PFSK-1 (cell line): ENCODE data around the gene TLCD3A.

Experiments used
- FOXP2 ChIP-seq: optimal IDR thresholded peaks from 2 replicates; pipeline ENCODE3; 2011; ENCODE audit warnings: borderline replicate concordance, control low read depth, inconsistent platforms; ENCODE audit not compliant: insufficient read depth; ENCODE audit errors: extremely low read length, extremely low read depth
- POLR2AphosphoS5 ChIP-seq: IDR thresholded peaks from 2 replicates; pipeline ENCODE4 v1.6.1; 2012; ENCODE audit warnings: low read depth, mild to moderate bottlenecking, control low read depth, low read length, moderate library complexity
- REST ChIP-seq, 2 experiments: IDR thresholded peaks; 2 replicates each; pipeline versions ENCODE4 v1.6.1 to v1.8.0; 2011 to 2012; ENCODE audit warnings: low read depth in 2 of 2, low read length in 2 of 2, control low read depth in 1 of 2, inconsistent platforms in 1 of 2, mild to moderate bottlenecking in 1 of 2, moderate library complexity in 1 of 2; ENCODE audit not compliant: insufficient read depth in 1 of 2
- SIN3A ChIP-seq: IDR thresholded peaks from 2 replicates; pipeline ENCODE4 v1.6.1; 2012; ENCODE audit warnings: mild to moderate bottlenecking, low read length, moderate library complexity, borderline replicate concordance; ENCODE audit not compliant: insufficient read depth
- TAF1 ChIP-seq: IDR thresholded peaks from 2 replicates; pipeline ENCODE4 v1.6.1; 2012; ENCODE audit warnings: low read length, control low read depth, borderline replicate concordance; ENCODE audit not compliant: insufficient read depth

Gene TLCD3A

GRCh38 chr17:703081-703875 is 29.1 kb upstream of the TLCD3A start:
- TF ChIP-seq REST (IDR thresholded peaks at IDR 0.05; ENCODE audit: insufficient read depth in 1 of 2, low read depth in 2 of 2, low read length in 2 of 2) (no peak), POLR2AphosphoS5 (no peak), SIN3A (no peak), FOXP2 (no peak), TAF1 (no peak)

GRCh38 chr17:704111-704864 is 28.1 kb upstream of the TLCD3A start:
- TF ChIP-seq POLR2AphosphoS5 (no peak), REST (IDR thresholded peaks at IDR 0.05; ENCODE audit: insufficient read depth in 1 of 2, low read depth in 2 of 2, low read length in 2 of 2) (no peak), FOXP2 (no peak)

- TF ChIP-seq SIN3A (no peak), FOXP2 (no peak), TAF1 (no peak), POLR2AphosphoS5 (no peak), REST (IDR thresholded peaks at IDR 0.05; ENCODE audit: insufficient read depth in 1 of 2, low read depth in 2 of 2, low read length in 2 of 2) (no peak)
Measured at GRCh38 chr17:705011-705410, 27.4 kb upstream of the TLCD3A start.

GRCh38 chr17:705863-706262 is 26.5 kb upstream of the TLCD3A start:
- TF ChIP-seq SIN3A: no peak
- no peak for TF ChIP-seq FOXP2
- no peak for TF ChIP-seq POLR2AphosphoS5
- TF ChIP-seq TAF1: no peak
- no peak for TF ChIP-seq REST (IDR thresholded peaks at IDR 0.05; ENCODE audit: insufficient read depth in 1 of 2, low read depth in 2 of 2, low read length in 2 of 2)
